Measurements from ENCODE around the gene ODF2L.

ODF2L gene

GRCh38 chr1:86409416-86410021 is 13.4 kb upstream of the ODF2L start:
- H3K4me3 ChIP-seq (ENCODE audit: low read depth, low read length) = no peak overlapping the region
- DNase-seq (ENCODE audit: low read depth) = peak; percentile 65
- no peak for TF ChIP-seq POLR2A (IDR thresholded peaks at IDR 0.05; ENCODE audit: extremely low read depth, insufficient read length)
- 0 out of 2 replicates have a peak, but pooled peaks have one; percentile 8 for TF ChIP-seq MAX (IDR thresholded peaks at IDR 0.05; ENCODE audit: low read depth, low read length)
- TF ChIP-seq MYC (IDR thresholded peaks at IDR 0.05; ENCODE audit: low read depth, low read length) = no peak
- no peak for TF ChIP-seq CTCF (IDR thresholded peaks at IDR 0.05; ENCODE audit: low read depth, low read length)

- H3K4me3 ChIP-seq (ENCODE audit: low read depth, low read length) = peak overlapping the region; percentile 84
- TF ChIP-seq POLR2A (IDR thresholded peaks at IDR 0.05; ENCODE audit: extremely low read depth, insufficient read length) (no peak), MAX (IDR thresholded peaks at IDR 0.05; ENCODE audit: low read depth, low read length) (no peak), CTCF (IDR thresholded peaks at IDR 0.05; ENCODE audit: low read depth, low read length) (no peak), MYC (IDR thresholded peaks at IDR 0.05; ENCODE audit: low read depth, low read length) (no peak)
- peak; percentile 56 for DNase-seq (ENCODE audit: low read depth)
These were observed 371 bp upstream of the ODF2L start for GRCh38 chr1:86396498-86396890.

DNA sequence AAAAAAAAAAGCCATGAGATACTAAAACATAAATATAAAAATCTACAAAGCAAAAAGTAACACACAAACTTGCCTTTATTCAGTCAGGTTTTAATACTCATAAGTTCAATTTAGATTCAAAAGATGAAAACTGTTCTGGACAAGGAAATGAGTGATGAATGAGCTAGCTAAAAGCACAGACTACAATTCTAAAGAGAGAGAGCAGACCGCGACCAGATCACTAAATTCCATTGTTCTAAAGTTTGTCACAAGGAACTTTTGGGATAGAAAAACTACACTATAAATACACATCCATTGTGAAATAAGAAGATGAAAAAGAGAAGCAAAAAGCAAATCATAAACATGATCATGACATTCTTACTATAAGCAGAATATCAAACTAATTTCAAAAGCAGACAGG is 1.7 kb downstream of the ODF2L start:
- no peak overlapping the region for H3K4me3 ChIP-seq (ENCODE audit: low read depth, low read length)
- no peak for DNase-seq (ENCODE audit: low read depth)
- TF ChIP-seq MYC (IDR thresholded peaks at IDR 0.05; ENCODE audit: low read depth, low read length) (no peak), MAX (IDR thresholded peaks at IDR 0.05; ENCODE audit: low read depth, low read length) (no peak), POLR2A (IDR thresholded peaks at IDR 0.05; ENCODE audit: extremely low read depth, insufficient read length) (no peak), CTCF (IDR thresholded peaks at IDR 0.05; ENCODE audit: low read depth, low read length) (no peak)

DNA sequence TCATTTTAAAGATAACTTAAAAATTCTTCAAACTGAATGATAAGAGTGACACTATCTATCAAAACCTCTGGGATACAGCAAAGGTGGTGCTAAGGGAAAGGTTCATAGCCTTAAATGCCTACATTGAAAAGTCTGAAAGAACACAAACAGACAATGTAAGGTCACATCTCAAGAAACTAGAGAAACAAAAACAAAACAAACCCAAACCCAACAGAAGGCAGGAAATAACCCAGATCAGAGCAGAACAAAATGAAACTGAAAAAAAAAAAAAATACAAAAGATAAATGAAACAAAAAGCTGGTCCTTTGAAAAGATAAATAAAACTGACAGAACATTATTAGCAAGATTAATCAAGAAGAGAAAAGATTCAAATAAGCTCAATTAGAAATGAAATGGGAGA is 6.8 kb downstream of the ODF2L start:
- no peak overlapping the region for H3K4me3 ChIP-seq (ENCODE audit: low read depth, low read length)
- TF ChIP-seq POLR2A (IDR thresholded peaks at IDR 0.05; ENCODE audit: extremely low read depth, insufficient read length) = no peak
- no peak for TF ChIP-seq MYC (IDR thresholded peaks at IDR 0.05; ENCODE audit: low read depth, low read length)
- TF ChIP-seq MAX (IDR thresholded peaks at IDR 0.05; ENCODE audit: low read depth, low read length) = no peak
- TF ChIP-seq CTCF (IDR thresholded peaks at IDR 0.05; ENCODE audit: low read depth, low read length) = no peak
- DNase-seq (ENCODE audit: low read depth) = no peak

GRCh38 chr1:86388777-86389176 is 7.3 kb downstream of the ODF2L start:
- no peak overlapping the region for H3K4me3 ChIP-seq (ENCODE audit: low read depth, low read length)

More at GRCh38 chr1:86388777-86389176, 7.3 kb downstream of the ODF2L start:
- no peak for DNase-seq (ENCODE audit: low read depth)
- TF ChIP-seq MAX (IDR thresholded peaks at IDR 0.05; ENCODE audit: low read depth, low read length) (no peak), CTCF (IDR thresholded peaks at IDR 0.05; ENCODE audit: low read depth, low read length) (no peak), MYC (IDR thresholded peaks at IDR 0.05; ENCODE audit: low read depth, low read length) (no peak), POLR2A (IDR thresholded peaks at IDR 0.05; ENCODE audit: extremely low read depth, insufficient read length) (no peak)
